ENCODE data around the gene EEF1AKMT3.
"Not testable (repeated sequence)": the region's sequence is repeated elsewhere in the genome, so short reads cannot be mapped to it uniquely, and the experiment has no call there.

Gene EEF1AKMT3

DNA sequence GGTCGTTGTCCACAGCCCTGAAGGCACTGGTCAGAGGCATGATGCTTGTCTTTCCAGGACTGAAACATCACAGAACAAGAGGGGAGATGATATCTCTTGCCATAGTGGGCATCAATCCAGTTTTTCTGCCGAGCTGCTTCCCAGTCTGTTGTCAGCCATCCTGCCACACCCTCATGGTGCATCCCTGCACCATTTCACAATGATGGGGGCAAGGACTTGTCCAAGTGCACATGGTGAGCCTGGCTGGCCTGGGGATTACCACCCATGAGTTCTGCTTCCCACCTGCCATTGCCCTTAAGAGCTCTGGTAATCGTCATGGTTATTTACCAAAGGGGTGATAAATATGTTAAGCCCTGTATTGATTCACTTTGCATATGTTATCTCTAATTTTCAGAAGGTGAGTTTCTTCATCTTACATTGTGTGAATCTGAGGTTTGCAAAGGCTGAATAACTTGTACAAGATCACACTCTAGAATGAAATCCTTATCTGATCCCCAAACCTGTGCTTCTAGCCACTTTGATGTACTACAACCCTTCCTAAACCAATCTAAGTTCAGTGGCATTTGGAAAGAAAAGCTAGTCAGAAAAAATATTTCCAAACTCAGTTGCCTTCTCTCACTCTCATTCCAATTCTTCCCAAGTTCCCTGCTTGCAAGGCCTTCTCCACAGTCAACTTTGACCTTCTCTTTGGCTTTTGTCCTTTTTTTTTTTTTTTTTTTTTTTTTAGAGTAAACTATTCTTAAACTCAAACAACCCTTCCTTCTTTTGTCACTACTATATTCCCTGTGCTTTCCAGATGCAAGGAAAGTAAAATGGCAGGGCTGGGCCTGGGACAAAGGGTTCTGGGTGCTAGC, 43.8 kb downstream of the EEF1AKMT3 start:
- no peak for DNase-seq (ENCODE audit: low read depth in 2 of 2)

DNA sequence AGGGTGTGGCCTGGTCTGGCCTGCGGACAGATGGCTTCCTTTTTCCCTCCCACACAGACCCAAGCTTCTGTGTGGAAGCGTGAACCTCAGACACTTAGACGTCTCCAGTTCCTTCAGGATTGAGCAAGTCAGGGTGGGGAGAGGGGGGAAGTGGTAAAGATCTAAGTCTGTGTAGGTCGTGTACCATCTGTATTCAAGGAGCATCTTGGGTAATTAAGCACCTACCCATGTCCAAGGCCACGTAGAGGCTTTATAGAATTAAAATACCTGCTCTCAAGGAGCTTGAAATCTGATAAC, 44.4 kb downstream of the EEF1AKMT3 start:
- no peak for DNase-seq (ENCODE audit: low read depth in 2 of 2)

DNA sequence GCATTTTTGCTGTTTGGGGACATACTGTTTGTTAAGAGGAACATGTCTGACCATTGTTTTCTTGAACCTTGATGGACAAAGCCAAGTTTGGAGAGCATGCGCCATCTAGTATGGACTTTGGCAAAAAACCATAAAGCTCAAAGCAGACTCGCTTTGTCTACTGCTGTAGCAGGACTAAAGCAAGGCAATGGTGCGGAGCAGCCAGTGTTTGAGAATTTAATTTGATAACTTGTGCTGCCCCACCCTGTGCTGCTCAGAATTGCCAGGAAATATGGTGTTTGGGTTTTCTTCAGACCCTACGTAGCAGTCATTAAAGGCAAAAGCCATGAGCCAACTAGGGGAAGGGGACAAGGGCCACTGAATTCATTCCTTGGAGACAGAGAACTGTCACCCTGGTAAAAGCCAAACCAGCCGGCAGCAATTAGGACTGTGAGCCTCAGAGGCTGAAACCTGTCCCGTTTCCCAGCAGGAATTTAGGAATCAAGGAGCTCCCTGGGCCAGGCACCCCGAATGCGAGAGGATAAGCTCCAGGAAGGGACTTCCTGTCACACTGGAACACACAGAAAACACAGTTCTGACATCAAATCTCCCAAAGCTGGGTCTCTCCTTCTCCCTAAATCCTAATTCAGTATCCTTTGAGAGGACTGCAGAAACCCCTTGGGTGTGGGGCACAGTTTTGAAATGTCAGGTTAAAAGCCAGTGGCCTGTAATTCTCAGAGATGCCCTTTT, 45.0 kb downstream of the EEF1AKMT3 start:
- DNase-seq (ENCODE audit: low read depth in 2 of 2) = no peak

GRCh38 chr12:57817990-57818331, 45.5 kb downstream of the EEF1AKMT3 start:
- not testable (repeated sequence) for DNase-seq (ENCODE audit: low read depth in 2 of 2)

DNA sequence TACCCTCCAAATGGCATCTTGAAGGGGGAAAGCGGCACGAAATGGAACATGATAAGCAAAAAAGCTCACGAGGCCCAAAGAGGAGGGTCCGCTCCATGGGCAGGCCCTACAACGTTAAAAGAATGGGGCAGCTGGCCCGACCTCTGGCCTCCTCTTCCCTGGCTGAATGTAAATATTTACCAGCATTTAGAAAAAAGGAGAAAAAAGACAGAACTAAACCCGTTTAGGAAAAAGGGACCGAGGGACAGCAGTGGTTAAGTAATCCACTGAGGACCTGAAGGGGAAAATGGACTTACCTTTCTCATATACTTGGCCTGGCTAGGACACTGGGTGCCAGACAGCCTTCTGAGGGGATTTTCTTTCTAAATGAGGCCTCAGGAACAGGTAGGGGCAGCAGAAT, 47.7 kb downstream of the EEF1AKMT3 start:
- not testable (repeated sequence) for DNase-seq (ENCODE audit: low read depth in 2 of 2)

GRCh38 chr12:57821015-57821414, 48.6 kb downstream of the EEF1AKMT3 start:
- DNase-seq (ENCODE audit: low read depth in 2 of 2) = not testable (repeated sequence)

DNA sequence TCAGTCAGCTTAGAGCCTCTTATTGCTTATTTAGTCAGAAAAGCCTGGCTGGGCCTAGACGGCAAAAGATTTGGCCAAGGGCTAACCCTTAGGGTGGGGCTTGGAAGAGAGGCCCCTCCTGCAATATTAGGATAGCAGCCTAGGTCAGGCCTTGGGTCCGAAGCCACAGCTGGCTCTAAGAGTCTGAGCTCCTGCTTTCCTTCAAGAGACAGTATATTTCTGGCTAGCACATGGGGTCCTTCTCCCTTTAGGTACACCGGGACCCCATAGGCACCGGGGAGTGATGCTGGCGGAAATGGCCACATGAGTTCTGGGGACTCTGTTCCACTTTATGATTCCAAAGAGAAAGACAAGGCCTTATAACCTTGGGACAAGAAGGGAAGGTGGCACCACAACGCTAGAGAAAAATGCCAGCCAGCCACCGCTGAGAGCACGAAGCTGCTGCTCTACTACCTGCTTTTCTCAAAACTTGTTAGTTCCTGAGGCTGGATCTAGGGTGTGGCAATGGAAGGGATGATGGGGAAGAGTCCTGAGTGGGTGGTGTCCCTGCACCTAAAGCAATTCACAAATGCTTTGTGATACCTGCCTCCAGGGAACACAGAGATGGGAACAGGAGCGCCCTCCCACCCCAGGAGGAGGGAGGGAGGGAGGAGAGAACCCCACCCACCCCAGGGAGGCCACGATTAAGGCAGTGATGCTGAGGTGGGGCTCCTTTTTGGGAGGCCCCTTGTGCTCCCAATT, 49.2 kb downstream of the EEF1AKMT3 start:
- no peak for DNase-seq (ENCODE audit: low read depth in 2 of 2)

- no peak for DNase-seq (ENCODE audit: low read depth in 2 of 2)
Measured at GRCh38 chr12:57822392-57823130, 50.1 kb downstream of the EEF1AKMT3 start.

- no peak for DNase-seq (ENCODE audit: low read depth in 2 of 2)
Measured at GRCh38 chr12:57823131-57823907, 50.9 kb downstream of the EEF1AKMT3 start.

- no peak for DNase-seq (ENCODE audit: low read depth in 2 of 2)
Measured at GRCh38 chr12:57823908-57824640, 51.7 kb downstream of the EEF1AKMT3 start.

DNA sequence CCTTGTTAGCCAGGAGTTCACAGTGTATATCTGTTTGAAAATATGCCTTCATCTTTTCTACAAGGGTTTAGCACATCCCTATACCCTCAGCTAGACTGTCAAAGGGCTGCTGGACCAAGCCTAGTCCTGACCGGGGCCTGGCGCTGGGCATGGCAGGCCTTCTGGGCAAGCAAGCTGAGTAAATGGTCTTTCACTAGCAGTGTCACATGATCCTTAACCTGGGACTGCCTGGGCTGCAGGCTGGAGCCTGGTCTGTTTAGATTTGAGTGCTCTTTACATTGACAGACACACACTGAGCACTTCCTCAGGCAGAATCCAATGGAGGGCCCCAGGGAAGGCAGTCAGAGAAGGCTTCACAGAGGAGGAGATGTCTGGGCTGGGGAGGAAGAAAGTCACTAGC, 53.0 kb downstream of the EEF1AKMT3 start:
- DNase-seq (ENCODE audit: low read depth in 2 of 2) = no peak

- DNase-seq (ENCODE audit: low read depth in 2 of 2) = no peak
Measured at GRCh38 chr12:57826400-57826799, 54.0 kb downstream of the EEF1AKMT3 start.

GRCh38 chr12:57826966-57827365, 54.6 kb downstream of the EEF1AKMT3 start:
- no peak for DNase-seq (ENCODE audit: low read depth in 2 of 2)

DNA sequence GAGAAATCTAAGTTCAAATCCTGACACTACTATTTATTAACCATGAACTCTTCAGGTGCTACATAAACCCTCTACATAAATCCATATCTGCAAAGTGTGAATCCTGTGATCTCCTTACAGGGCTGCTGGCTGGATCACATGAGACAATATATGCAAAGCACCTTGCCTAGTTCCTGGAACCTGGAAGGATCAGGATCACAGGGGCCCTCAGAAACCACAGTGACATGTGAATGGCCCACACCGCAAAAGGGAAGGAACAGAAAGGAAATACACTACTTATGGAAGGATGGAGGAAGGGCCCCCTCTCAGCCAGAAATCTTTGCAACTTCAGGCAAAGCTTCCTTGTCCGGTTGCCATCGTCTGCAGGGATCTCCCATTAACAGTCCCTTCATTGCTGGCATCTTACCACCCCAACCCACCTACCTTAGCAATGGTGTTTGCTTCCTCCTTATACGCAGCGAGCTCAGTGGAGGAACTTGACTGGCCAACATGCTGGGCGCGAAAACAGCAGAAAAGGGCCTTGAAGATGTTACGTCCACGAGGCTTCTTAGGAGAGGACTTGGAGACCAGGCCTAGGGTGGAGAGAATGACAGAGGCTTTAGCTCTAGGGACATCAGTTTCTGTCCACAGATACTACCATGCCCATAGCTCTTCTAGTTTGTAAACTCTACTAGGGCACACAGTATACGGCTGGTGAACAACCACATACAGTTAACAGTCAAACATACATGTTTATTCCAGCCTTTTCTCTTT, 56.8 kb downstream of the EEF1AKMT3 start:
- DNase-seq (ENCODE audit: low read depth in 2 of 2) = no peak

DNA sequence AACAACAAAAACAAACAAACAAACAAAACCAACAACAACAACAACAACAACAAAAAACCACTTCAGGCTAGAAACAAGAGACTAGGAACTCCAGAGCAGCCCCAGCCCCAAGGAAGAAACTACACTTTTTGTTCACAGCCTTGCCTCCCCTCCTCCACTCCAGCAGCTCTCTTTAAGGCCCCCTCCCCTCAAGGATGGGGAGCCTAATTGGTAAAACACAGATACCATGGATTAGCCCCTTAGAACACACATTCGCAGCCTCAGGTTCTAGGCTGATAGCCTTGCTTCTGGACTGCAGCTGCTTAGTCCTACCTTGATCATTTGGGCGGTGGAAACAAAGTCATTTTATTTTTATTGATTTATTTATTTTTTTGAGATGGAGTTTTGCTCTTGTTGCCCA, 58.0 kb downstream of the EEF1AKMT3 start:
- DNase-seq (ENCODE audit: low read depth in 2 of 2) = no peak
